ENCODE results near the gene PEA15. TPM values are rescaled to one million over a fixed set of nuclear protein-coding genes. Genes with fewer than 3 reads are reported as not detected.
A peak's percentile ranks its signal among the peaks of the same experiment; 100 is the strongest.

PEA15 gene
- total and polyA plus RNA-seq, 2 experiments from 2014 or later: 93.2 to 112 TPM

- no peak overlapping the region for H3K27ac ChIP-seq
- peak overlapping the region; percentile 100 for H3K4me3 ChIP-seq
- H3K27me3 ChIP-seq: no peaks in the 10 kb centered on the region
- H3K9me3 ChIP-seq (ENCODE audit: low read depth): no peaks in the 10 kb centered on the region
- peaks cover 51% of the 10 kb centered on the region for H3K4me1 ChIP-seq (ENCODE audit: low read depth)
- no peaks in the 10 kb centered on the region for H3K36me3 ChIP-seq
- DNase-seq (ENCODE audit: low read depth in 1 of 2, low spot score in 1 of 2): peak in 1 of 2 donors; percentile 45
- no peak for TF ChIP-seq CTCF (IDR thresholded peaks at IDR 0.05; ENCODE audit: low read depth, low read length)
These were observed 829 bp downstream of the PEA15 start for GRCh38 chr1:160206036-160206389.

- H3K36me3 ChIP-seq: peaks cover 2% of the 10 kb centered on the region
- H3K4me1 ChIP-seq (ENCODE audit: low read depth): peaks cover 57% of the 10 kb centered on the region
- no peak for TF ChIP-seq CTCF (IDR thresholded peaks at IDR 0.05; ENCODE audit: low read depth, low read length)
- H3K27ac ChIP-seq: no peak overlapping the region
- peak overlapping the region; percentile 100 for H3K4me3 ChIP-seq
- peak in 1 of 2 donors; percentile 89 for DNase-seq (ENCODE audit: low read depth in 1 of 2, low spot score in 1 of 2)
- H3K9me3 ChIP-seq (ENCODE audit: low read depth): no peaks in the 10 kb centered on the region
- H3K27me3 ChIP-seq: no peaks in the 10 kb centered on the region
These were observed 1.4 kb downstream of the PEA15 start for GRCh38 chr1:160206421-160207117.

GRCh38 chr1:160207118-160207650 is 2.0 kb downstream of the PEA15 start:
- H3K27ac ChIP-seq: peak overlapping the region; percentile 67
- peaks cover 62% of the 10 kb centered on the region for H3K4me1 ChIP-seq (ENCODE audit: low read depth)
- H3K4me3 ChIP-seq: no peak overlapping the region

GRCh38 chr1:160207771-160208556 is 2.8 kb downstream of the PEA15 start:
- no peak for DNase-seq (ENCODE audit: low read depth in 1 of 2, low spot score in 1 of 2)
- no peaks in the 10 kb centered on the region for H3K9me3 ChIP-seq (ENCODE audit: low read depth)
- H3K4me1 ChIP-seq (ENCODE audit: low read depth): peaks cover 62% of the 10 kb centered on the region
- no peak overlapping the region for H3K4me3 ChIP-seq
- H3K27ac ChIP-seq: peak overlapping the region; percentile 67
- peaks cover 15% of the 10 kb centered on the region for H3K36me3 ChIP-seq
- no peak for TF ChIP-seq CTCF (IDR thresholded peaks at IDR 0.05; ENCODE audit: low read depth, low read length)
- no peaks in the 10 kb centered on the region for H3K27me3 ChIP-seq

More at GRCh38 chr1:160207118-160207650, 2.0 kb downstream of the PEA15 start:
- H3K9me3 ChIP-seq (ENCODE audit: low read depth): no peaks in the 10 kb centered on the region
- no peaks in the 10 kb centered on the region for H3K27me3 ChIP-seq
- H3K36me3 ChIP-seq: peaks cover 8% of the 10 kb centered on the region
- DNase-seq (ENCODE audit: low read depth in 1 of 2, low spot score in 1 of 2): no peak
- no peak for TF ChIP-seq CTCF (IDR thresholded peaks at IDR 0.05; ENCODE audit: low read depth, low read length)

GRCh38 chr1:160208557-160209320 is 3.6 kb downstream of the PEA15 start:
- Histone ChIP-seq H3K36me3 (peaks cover 23% of the 10 kb centered on the region), H3K9me3 (ENCODE audit: low read depth) (no peaks in the 10 kb centered on the region), H3K4me1 (ENCODE audit: low read depth) (peaks cover 62% of the 10 kb centered on the region), H3K27ac (peak overlapping the region; percentile 67), H3K4me3 (no peak overlapping the region), H3K27me3 (no peaks in the 10 kb centered on the region)
- no peak for DNase-seq (ENCODE audit: low read depth in 1 of 2, low spot score in 1 of 2)
- TF ChIP-seq CTCF (IDR thresholded peaks at IDR 0.05; ENCODE audit: low read depth, low read length): no peak

Data from cardiac muscle cell (in vitro differentiated cells and primary cell).